SU-DHL-6 (cell line): Measurements from ENCODE around the gene CDK5RAP2.

Source experiments
- CTCF ChIP-seq: fragments of 200-600 bp; sonication (generic); IDR thresholded peaks from one replicate; pipeline ENCODE4 v1.5.1; 2017; ENCODE audit warnings: antibody characterized with exemption, mild to moderate bottlenecking, low read length, moderate library complexity; ENCODE audit not compliant: insufficient read depth, poor library complexity, severe bottlenecking
- EZH2phosphoT487 ChIP-seq: fragments of 200-600 bp; sonication (generic), shearing (Covaris generic); conservative IDR thresholded peaks from 2 replicates; pipeline ENCODE4 v1.6.1; 2018; ENCODE audit warnings: mild to moderate bottlenecking, antibody characterized with exemption, low read length, moderate library complexity, mixed read lengths

- TF ChIP-seq EZH2phosphoT487, result no peak
- TF ChIP-seq CTCF, result no peak
These were observed 144.9 kb downstream of the CDK5RAP2 start for GRCh38 chr9:120435091-120435490.
